Posterior cingulate gyrus (tissue), 11 donors: ENCODE measurements around the gene PTGDR2.
"Not testable (repeated sequence)": the region's sequence is repeated elsewhere in the genome, so short reads cannot be mapped to it uniquely, and the experiment has no call there.

ENCODE experiments used
- DNase-seq, 10 donors: peaks; one replicate each; pipeline versions ENCODE4 v3.0.0 to v3.0.0-alpha.2; 2020 to 2021; ENCODE audit warnings: mixed read lengths in 3 of 10
- intact Hi-C: fragments of 100-400 bp; cut with DNase I; formaldehyde crosslinking; loops from one replicate; pipeline ENCODE4 v1.15.1; 2023

PTGDR2 gene

DNA sequence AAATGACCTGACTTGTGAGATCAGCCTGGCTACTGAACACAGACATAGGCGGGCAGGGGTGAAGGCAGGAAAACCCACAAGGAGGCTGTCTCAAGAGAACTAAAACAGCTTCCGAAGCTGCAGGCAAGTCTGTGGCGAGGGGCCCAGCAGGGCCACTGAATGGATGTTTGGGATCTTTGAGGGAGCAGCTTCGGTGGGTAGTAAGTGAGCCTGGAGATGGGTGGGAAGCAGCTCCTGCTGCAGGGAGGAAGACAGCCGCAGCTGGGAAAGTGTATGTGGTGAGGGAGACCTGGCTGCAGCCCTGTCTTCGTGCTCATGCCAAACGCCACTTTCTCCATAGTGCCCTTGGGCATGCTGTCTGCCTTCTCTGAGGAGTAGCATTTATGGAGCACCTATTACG, 10.4 kb downstream of the PTGDR2 start:
- peak in 1 of 10 donors; percentile 59 for DNase-seq
- intact Hi-C loops: loop anchor here (10.0 kb wide), 1 partner anchor 319 kb away; the partner anchor contains the start of gene VPS37C

DNA sequence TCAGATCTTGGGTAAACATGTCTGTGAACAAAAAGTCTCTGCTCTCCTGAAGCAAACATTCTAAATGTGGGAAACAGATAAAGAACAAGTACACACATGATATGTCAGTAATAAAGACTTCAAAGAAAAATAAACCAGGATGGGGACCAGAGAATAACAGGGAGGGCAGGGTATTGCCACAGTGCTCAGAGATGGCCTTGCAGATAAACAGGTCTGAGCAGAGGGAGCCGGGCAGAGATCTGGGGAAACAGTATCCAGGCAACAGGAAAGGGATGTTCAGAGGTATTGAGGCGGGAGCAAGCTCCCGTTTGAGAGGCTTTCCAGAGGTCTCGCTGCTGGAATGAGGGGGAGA, 10.9 kb downstream of the PTGDR2 start:
- intact Hi-C loops: loop anchor here (10.0 kb wide), 1 partner anchor 320 kb away; the partner anchor contains the start of gene VPS37C
- DNase-seq: peak in 1 of 10 donors; percentile 63

DNA sequence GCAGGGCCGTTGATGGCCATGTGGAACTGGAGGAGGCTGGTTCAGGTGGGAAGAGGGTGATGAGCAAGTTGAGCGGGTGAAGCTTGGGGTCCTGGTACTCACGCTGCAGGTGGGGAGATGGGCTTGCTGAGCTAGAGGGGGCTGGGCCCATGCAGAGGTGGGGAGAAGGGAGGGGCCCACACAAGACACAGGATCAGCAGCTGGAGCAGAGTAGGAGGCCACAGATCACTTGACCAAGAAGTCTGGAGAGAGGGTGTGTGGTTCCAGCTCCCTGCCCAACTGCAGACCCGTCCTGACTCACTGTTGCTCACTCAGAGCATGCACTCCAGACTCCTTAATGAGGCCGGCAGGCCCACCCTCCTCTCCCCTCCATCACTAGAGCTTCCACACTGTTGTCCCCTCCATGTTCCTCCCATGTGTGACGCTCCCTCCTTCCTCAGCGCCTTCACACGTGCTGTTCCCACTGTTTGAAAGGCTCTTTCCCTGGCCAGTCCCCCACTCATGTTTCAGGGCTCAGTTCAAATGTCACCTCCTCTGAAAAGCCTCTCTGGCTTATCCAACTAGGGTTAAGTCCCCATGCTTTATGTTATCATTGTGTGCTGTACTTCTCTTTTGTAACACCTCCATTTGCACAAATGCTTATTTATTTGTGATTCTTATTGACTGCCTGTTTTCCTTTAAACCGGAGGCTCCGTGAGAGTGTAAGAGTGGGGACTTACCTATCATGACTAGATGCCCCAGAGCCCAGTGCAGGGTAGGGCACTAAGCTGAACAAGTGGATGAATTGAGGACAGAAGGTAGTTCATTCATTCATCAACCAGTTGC, 11.5 kb downstream of the PTGDR2 start:
- DNase-seq: peak in 1 of 10 donors; percentile 66
- intact Hi-C loops: loop anchor here (10.0 kb wide), 1 partner anchor 321 kb away; the partner anchor contains the start of gene VPS37C

DNA sequence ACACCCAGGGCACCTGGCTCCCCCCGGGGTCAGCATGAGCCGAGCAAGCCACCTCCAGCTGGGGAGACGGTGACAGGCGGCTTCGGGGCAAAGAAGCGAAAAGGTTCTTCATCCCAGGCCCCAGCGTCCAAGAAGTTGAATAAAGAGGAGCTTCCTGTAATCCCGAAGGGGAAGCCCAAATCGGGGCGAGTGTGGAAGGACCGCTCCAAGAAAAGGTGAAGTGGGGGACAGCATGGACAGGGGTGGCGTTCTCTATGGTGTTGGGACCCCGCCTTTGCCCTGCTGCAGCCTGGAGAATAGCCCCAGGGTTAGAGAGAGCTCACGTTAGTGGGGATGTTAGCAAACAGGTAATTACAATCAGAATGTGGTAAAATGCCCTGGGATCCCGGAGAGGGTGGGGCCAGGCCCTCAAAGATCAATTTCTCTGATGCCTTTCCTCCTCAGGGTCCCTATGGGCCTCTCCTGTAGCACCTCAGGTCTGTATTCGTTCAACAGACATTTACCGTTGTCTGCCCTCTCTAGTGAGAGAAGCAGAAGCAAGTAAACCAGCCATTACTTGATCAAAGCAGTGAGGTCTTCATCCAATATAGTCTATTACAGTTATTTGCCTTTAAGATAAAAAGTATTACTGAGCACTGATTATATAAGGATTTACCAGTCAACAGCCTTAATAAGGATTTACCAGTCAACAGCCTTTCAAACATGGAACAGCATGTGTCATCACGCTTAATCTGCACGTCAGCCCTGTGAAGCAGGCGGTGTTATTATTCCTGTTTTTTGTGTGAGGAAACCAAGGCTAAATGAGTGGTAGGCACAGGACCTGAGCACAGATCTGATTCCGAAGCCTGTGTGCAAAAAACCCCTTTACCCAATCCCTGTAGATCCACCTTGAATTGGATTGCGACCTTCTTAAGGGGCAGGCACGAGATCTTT, 12.8 kb downstream of the PTGDR2 start:
- intact Hi-C loops: loop anchor here (10.0 kb wide), 1 partner anchor 322 kb away; the partner anchor contains the start of gene VPS37C
- peak in 1 of 10 donors; percentile 24 for DNase-seq

DNA sequence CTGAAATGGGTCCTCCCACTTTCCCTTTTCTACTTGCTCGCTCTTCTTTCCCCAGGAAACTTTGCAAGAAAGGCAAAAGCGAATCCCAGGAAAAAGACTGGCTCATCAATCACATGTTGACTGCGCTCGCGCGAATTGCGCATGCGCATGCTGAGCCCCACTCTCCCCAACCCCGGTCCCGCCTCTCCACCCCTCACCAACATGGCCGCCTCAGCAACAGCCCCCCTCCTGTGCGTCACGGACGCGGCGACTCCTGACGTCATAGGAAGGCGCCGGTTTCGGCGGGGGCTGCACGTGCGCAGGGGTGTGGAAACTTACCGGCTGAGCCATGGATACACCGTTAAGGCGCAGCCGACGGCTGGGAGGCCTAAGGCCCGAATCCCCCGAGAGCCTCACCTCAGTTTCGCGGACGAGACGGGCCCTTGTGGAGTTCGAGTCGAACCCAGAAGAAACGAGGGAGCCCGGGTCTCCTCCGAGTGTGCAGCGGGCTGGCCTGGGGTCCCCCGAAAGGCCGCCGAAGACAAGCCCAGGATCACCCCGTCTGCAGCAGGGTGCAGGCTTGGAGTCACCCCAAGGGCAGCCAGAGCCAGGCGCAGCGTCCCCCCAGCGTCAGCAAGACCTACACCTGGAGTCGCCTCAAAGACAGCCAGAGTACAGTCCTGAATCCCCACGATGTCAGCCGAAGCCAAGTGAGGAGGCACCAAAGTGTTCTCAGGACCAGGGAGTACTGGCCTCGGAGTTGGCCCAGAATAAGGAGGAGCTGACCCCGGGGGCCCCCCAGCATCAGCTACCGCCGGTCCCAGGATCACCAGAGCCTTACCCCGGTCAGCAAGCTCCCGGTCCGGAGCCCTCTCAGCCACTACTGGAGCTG, 13.7 kb downstream of the PTGDR2 start, which contains the start of gene CCDC86:
Gene CCDC86, plus strand, starts transcription at position 317 of the 871 bp plus-strand sequence. Its CDS starts 12 bp downstream, at position 329.
- DNase-seq: peak; percentile 93 to 99 (median 95)

DNA sequence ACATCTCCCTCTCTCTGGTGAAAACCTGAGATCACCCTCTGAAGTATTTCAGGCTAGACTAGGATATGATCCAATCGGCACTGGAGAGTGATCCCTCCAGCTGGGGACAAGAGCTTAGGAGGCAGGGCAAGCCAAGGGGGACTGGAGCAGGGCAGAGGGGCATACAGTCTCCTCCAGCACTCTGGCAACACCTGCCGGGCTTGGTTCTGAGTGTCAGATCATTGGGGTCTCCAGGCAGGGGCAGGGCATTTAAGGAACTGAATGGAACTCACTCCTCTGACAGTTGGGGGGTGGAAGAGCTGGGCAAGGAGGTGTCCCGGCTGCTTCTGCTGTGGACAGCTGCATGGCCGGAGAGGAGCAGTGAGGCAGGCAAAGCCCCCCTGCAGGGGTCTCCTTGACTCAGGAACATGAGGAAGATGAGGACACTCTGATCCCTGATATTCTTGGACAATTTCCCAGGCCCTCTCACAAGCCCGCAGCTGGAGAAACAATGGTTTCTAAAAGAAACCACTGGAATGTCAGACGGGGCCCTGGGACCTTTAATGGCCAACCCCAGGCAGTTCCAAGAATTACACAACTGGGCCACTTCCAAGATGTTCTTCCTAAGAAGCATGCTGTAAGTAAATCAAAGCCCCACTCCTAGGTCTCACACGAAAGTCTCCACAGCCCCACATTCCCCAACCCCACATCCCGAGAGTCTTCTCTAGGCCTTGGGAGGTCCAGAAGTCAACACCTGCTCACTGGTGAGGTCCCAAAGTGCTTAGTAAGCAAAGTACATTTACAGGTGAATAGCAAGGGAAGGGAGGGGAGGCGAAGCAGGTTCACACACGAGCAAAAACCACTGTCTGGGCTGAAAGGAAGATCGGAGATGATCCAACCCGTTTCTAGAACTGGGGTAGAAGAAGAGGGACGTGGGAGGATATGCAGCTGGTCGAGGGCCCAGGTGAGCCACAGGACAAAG, 15.0 kb downstream of the PTGDR2 start:
- peak in 2 of 10 donors; percentile 46 to 61 for DNase-seq
- intact Hi-C loops: loop anchor here (10.0 kb wide), 1 partner anchor 324 kb away; the partner anchor contains the start of gene VPS37C

More for the DNA sequence above, 13.7 kb downstream of the PTGDR2 start, which contains the start of gene CCDC86:
- intact Hi-C loops: loop anchor here (10.0 kb wide), 1 partner anchor 323 kb away; the partner anchor contains the start of gene VPS37C

DNA sequence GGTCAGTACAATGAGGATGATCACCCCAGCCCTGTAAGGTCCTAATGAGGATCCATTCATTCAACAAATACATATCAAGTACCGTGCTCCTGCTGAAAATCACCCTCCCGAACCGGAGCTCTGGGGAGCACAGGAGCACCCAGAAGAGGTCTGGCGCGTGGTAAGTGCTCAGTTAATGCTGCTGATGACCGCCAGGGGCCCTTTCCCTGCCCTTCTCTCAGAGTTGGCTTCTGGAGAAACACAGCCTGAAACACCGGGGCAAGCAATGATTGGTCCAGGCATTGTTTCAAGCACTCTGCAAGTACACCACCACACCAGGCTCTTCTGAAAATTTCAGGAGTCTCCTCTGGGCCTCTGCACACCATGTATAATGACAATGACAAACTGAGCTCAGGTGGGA, 17.6 kb downstream of the PTGDR2 start:
- intact Hi-C loops: no loop called here
- DNase-seq: peak in 2 of 10 donors; percentile 31 to 43

DNA sequence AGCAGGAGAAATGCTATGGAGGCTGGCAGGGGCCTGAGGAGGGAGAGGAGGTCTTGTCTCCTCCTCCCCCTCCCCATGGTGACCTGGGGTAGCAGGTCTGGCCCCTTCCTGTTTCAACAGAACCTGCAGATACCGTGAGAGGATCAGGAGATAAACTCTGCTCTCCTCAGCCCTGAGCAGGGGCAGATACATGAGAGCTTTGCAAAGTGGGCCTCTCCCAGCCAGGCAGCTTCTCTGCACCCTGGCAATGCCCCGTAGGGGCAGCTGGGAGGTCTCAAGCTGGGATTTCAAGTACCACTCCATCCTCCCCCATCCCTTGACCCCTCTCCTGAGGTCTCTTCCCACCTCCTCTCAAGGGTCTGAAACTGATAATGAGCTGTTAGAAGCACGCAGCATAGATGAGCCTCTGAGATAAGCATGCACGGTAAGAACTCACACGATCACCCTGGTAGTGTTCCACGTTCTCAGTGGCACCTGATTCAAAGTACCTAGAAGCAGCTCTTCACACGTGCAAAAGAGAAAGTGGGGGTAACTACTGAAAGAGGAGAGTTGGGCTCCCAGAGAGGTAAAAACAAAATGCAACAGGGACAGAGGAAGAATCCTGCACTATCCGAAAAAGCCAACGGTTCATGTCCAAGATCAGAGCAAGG, 18.8 kb downstream of the PTGDR2 start:
- DNase-seq: peak in 2 of 10 donors; percentile 17 to 53
- intact Hi-C loops: no loop called here

DNA sequence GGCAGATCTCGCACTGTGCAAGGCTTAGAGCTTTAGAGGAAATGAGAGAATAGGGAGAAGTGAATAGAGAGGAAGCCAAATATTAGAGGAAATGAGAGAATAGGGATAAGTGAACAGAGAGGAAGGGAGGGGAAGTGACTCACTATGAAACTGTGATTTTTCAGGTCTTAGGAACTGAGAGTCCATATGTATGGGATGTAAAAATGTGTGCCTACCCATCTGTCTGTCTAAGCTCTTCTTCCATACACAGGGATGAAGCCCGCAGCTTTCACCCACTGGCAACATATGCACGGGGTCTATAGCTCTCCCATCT, 20.3 kb downstream of the PTGDR2 start:
- intact Hi-C loops: no loop called here
- DNase-seq: peak in 1 of 10 donors; percentile 1

DNA sequence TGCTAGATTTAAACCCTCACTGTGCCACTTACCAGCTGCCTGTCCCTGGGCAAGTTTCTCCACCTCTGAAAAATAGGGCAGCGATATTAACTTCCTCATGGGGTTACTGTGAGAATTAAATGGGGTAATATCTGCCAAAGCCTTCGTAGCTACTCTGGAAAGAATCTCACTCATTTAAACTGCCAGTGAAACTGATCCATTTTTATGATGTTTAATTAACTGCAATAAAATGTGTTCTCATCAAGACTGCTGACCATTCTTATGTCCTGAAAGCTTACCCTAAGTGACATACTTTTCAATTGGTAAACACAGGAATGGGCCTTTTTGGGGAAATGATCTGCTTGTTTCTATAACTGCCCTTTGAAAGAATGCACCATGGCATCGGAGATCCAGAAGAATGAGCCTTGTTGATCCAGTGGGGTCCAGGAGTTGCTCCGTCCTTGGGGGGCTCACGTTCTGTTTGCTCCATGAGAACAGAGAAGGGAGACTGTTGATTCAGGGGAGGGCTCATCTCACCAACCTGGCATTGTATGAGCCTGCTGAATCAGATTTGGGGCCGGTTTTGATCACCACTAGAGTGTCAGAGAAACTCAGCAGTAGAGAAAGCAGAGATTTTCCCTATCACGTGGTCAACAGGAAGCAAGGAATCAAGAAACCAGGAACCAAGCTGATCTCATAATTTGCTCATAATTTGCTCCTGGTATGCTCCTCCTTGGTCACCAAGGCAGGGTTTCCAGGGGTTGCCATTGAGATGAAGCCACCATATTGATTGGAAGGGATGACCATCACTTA, 20.8 kb downstream of the PTGDR2 start:
- intact Hi-C loops: loop anchor here (5.0 kb wide), 1 partner anchor 352 kb away; no protein-coding TSS in a partner anchor
- peak in 1 of 10 donors; percentile 15 for DNase-seq

DNA sequence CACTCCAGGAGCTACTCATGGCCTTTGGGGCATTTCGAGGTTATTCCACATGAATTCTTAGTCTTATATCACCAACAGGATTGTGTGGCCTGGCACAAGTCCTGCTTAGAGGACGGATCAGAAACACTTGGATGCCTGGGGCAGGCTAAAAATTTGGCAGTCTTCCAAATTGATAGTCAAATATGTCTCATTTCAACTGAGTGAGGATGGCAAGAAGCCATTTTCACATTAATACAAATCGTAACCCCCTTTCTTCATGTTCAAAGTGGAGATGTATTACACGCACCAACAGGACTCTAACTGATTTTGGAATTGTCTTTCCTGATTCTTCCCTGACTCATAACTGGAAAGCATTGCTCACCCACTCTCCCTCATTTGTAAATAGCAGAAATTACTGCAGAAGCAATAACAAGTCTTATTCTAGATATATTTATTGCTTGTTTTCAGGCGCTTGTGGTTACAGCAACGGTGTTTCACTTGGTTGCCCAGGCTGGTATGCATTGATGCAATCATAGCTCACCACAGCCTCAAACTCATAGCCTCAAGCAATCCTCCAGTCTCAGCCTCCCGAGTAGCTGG, 24.2 kb downstream of the PTGDR2 start:
- intact Hi-C loops: loop anchor here (1.0 to 5.0 kb wide), 4 partner anchors 56 to 356 kb away; no protein-coding TSS in a partner anchor
- peak in 1 of 10 donors; percentile 22 for DNase-seq

DNA sequence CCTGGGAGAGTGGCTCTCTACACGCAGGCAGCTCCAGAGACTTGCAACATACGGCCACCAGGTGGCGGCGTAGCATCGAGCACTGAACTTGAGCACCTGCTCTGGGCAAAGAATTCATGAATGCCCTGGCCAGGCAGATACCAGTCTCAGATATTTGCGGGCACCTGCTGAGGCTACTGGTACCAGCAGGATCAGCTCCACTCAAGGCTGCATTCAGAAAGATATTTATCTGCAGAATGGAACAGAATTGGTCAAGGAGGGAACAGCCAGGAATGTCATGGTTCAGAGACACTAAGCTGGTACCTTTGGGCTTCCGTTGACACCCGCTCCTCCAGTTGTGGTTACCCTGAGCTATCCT, 24.6 kb downstream of the PTGDR2 start:
- intact Hi-C loops: loop anchor here (1.0 to 5.0 kb wide), 4 partner anchors 56 to 356 kb away; no protein-coding TSS in a partner anchor
- DNase-seq: peak; percentile 75 to 98 (median 90)

DNA sequence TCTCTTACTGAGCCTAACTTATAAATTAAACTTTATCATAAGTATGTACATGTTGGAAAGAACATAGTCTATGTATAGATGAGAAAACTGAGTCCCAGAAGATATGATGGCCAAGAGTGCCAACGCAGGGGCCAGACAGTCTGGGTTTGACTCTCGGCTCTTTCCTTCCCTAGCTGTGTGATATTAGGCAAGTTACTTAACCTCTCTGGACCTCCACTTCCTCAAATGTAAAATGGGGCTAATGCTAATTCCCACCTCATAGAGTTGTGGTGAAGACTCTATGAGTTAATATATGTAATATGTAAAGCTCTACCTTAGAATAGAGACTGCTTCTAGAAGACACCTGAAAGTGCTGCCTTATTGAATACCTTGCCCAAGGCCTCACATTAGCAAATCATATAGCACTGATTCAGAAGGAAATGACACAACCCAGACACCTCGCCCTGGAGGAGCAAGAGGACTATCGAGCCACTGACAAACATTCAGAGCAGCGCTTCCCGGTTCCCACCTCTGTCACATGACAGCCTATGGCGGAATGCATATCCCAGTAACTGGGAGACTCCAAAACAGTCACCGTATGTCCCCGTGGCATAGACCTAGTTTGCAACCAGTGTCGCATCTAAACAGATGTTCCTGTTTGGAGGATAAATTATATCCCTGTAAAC, 25.1 kb downstream of the PTGDR2 start:
- intact Hi-C loops: loop anchor here (1.0 to 5.0 kb wide), 4 partner anchors 57 to 357 kb away; no protein-coding TSS in a partner anchor
- DNase-seq: peak in 1 of 10 donors; percentile 23

DNA sequence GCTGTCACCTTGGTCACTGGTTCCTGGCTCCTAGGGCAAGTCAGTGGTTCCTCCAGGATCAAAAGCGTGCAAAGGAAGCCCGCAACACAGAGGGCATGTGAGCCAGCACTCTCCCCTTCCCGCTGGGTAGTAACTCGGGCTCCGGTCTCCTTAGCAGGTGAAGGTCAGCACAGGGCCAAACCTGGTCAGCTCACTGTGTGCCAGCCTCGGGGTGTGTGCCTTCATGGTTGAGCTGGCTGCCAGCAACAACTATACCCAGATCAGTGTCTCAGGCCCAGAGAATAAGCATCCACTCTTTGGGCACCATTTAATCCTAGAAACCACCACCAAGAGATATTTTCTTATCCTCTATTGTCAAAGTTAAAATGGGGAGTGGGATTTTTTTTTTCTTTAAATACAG, 30.0 kb downstream of the PTGDR2 start:
- intact Hi-C loops: no loop called here
- DNase-seq: peak in 1 of 10 donors; percentile 38

DNA sequence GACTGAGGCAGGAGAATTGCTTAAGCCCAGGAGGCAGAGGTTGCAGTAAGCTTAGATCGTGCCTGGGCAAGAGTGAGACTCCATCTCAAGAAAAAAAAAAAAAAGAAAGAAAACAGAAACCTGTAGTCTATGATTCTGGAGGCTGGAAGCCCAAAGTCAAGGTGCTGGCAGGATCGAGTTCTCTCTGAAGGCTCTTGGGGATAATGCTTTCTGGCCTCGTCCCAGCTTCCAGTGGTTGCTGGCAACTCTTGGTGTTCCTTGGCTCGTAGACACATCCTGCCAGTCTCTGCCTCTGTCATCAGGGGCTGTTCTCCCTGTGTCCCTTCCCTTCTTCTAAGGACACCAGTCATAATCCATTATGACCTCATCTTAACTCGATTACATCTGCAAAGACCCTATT, 30.6 kb downstream of the PTGDR2 start:
- DNase-seq: peak in 2 of 10 donors; percentile 4 to 41
- intact Hi-C loops: no loop called here

DNA sequence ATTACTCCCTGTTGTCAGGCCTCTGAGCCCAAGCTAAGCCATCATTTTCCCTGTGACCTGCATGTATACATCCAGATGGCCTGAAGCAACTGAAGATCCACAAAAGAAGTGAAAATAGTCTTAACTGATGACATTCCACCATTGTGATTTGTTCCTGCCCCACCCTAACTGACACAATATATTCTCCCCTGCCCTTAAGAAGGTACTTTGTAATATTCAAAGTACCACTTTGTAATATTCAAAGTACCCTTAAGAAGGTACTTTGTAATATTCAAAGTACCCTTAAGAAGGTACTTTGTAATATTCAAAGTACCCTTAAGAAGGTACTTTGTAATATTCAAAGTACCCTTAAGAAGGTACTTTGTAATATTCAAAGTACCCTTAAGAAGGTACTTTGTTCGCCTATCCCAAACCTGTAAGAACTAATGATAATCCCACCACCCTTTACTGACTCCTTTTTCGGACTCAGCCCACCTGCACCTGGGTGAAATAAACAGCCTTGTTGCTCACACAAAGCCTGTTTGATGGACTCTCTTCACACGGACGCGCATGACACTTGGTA, 31.9 kb downstream of the PTGDR2 start:
- DNase-seq, intact Hi-C loops: not testable (repeated sequence)
